GM12878 (cell line): ENCODE results near the gene CDC123. TPM values are rescaled to one million over a fixed set of nuclear protein-coding genes. Genes with fewer than 3 reads are reported as not detected.

ENCODE experiments used
- ATAC-seq: fragments of 200-7000 bp; cut with Tn5 transposase; 3 replicates; pipeline ENCODE4 v1.9.1; 2020; ENCODE audit warnings: mild to moderate bottlenecking, moderate library complexity
- BruUV-seq: library from RNA; stranded (reverse); fragments of 400-500 nt; replicated peaks from 2 replicates; lab custom pipeline; 2021; lab: Mats Ljungman, UMichigan
- CTCF ChIA-PET: fragments of 300-600 bp; sonication (Branson Sonifier 250); formaldehyde crosslinking; extraction: SDS; loops from one replicate; lab custom pipeline; 2021; ENCODE audit warnings: inconsistent platforms; lab: Yijun Ruan, JAX
- POLR2A ChIA-PET: fragments of 350-600 bp; formaldehyde crosslinking; extraction: SDS; loops from one replicate; lab custom pipeline; 2021; ENCODE audit warnings: inconsistent platforms; lab: Charles Lee
- RAD21 ChIA-PET: fragments of 300-600 bp; sonication (Branson Sonifier 250); formaldehyde crosslinking; loops from one replicate; lab custom pipeline; 2023; ENCODE audit warnings: antibody characterized with exemption; ENCODE audit not compliant: unreplicated experiment; lab: Charles Lee
- SMC1A ChIA-PET: fragments of 300-600 bp; sonication (Branson Sonifier 250); formaldehyde crosslinking; loops from one replicate; lab custom pipeline; 2023; ENCODE audit not compliant: unreplicated experiment, uncharacterized antibody; lab: Charles Lee
- DNase-seq: peaks from one replicate; pipeline ENCODE4 v3.0.0-alpha.2; 2011; ENCODE audit warnings: low read depth, low spot score
- FAIRE-seq: peaks from 3 replicates; lab custom pipeline; 2011; peaks lifted over from hg19 to GRCh38; lab: Jason Lieb, UNC
- H2AFZ ChIP-seq: 2 replicates; pipeline ENCODE4 v1.6.0; 2011; ENCODE audit warnings: low read depth, low read length, control low read depth; ENCODE audit not compliant: control insufficient read depth
- H3K27ac ChIP-seq: 2 replicates; pipeline ENCODE4 v1.5.1; 2011; ENCODE audit warnings: control low read depth; ENCODE audit not compliant: control insufficient read depth, insufficient read depth
- H3K27me3 ChIP-seq, 2 experiments: replicated peaks in 1 of 2; 2 replicates each; pipeline versions ENCODE4 v1.6.0 to v1.6.1; 2011; ENCODE audit warnings: low read length in 1 of 2; ENCODE audit not compliant: control insufficient read depth in 2 of 2, insufficient read depth in 2 of 2
- H3K36me3 ChIP-seq, 2 experiments: 2 replicates each; pipeline ENCODE4 v1.5.1; 2011; ENCODE audit warnings: low read length in 1 of 2; ENCODE audit not compliant: control insufficient read depth in 2 of 2, insufficient read depth in 2 of 2
- H3K4me1 ChIP-seq: 2 replicates; pipeline ENCODE4 v1.6.1; 2011; ENCODE audit warnings: mild to moderate bottlenecking, low read length, moderate library complexity, mixed read lengths; ENCODE audit not compliant: control insufficient read depth, insufficient read depth
- H3K4me2 ChIP-seq: 2 replicates; pipeline ENCODE4 v1.6.0; 2011; ENCODE audit warnings: control low read depth; ENCODE audit not compliant: control insufficient read depth, insufficient read depth
- H3K4me3 ChIP-seq: fragments of 200-600 bp; sonication (generic); 2 replicates; pipeline ENCODE4 v1.5.1; 2016
- H3K79me2 ChIP-seq: 2 replicates; pipeline ENCODE4 v1.6.0; 2011; ENCODE audit warnings: low read length; ENCODE audit not compliant: control insufficient read depth, insufficient read depth
- H3K9ac ChIP-seq: 2 replicates; pipeline ENCODE4 v1.8.0; 2011; ENCODE audit warnings: low read length, control low read depth, mixed read lengths; ENCODE audit not compliant: control insufficient read depth, insufficient read depth
- H3K9me3 ChIP-seq: replicated peaks from 3 replicates; pipeline ENCODE4 v1.5.1; 2011; ENCODE audit warnings: mild to moderate bottlenecking, low read length; ENCODE audit not compliant: control insufficient read depth, insufficient read depth
- H4K20me1 ChIP-seq: 2 replicates; pipeline ENCODE4 v1.6.0; 2011; ENCODE audit not compliant: control insufficient read depth, insufficient read depth
- BCL11A ChIP-seq: IDR thresholded peaks from 2 replicates; pipeline ENCODE4 v1.6.1; 2011; ENCODE audit warnings: low read depth, low read length
- CTCF ChIP-seq, 3 experiments: IDR thresholded peaks in 2 of 3; conservative IDR thresholded peaks in 1 of 3; 2 replicates each; pipeline ENCODE4 v1.5.1; 2011; ENCODE audit warnings: low read depth in 3 of 3, low read length in 3 of 3, mild to moderate bottlenecking in 3 of 3, control low read depth in 2 of 3, moderate library complexity in 2 of 3, inconsistent platforms in 1 of 3, mixed read lengths in 1 of 3; ENCODE audit not compliant: control insufficient read depth in 2 of 3, insufficient read depth in 1 of 3; ENCODE audit errors: extremely low read depth in 1 of 3
- DPF2 ChIP-seq: fragments of 450-650 bp; IDR thresholded peaks from 2 replicates; pipeline ENCODE4 v1.6.1; 2017; ENCODE audit warnings: mild to moderate bottlenecking
- FOXK2 ChIP-seq: fragments of 450-650 bp; IDR thresholded peaks from 2 replicates; pipeline ENCODE4 v1.6.1; 2017; ENCODE audit warnings: mild to moderate bottlenecking, moderate library complexity
- HDGF ChIP-seq: fragments of 450-650 bp; IDR thresholded peaks from 2 replicates; pipeline ENCODE4 v1.6.1; 2016; ENCODE audit warnings: antibody characterized with exemption
- JUND ChIP-seq: IDR thresholded peaks from 2 replicates; pipeline ENCODE4 v1.6.1; 2012; ENCODE audit warnings: low read depth, mild to moderate bottlenecking, low read length, improper control_type of control experiment, moderate library complexity
- MYB ChIP-seq: fragments of 150-350 bp; IDR thresholded peaks from 2 replicates; pipeline ENCODE4 v1.6.1; 2014; ENCODE audit warnings: mild to moderate bottlenecking, low read depth, low read length, borderline replicate concordance
- YBX1 ChIP-seq: fragments of 450-650 bp; IDR thresholded peaks from 2 replicates; pipeline ENCODE4 v1.6.1; 2016; ENCODE audit warnings: antibody characterized with exemption
- ZBED1 ChIP-seq: IDR thresholded peaks from 2 replicates; pipeline ENCODE4 v1.6.1; 2016; ENCODE audit warnings: borderline replicate concordance
- WGBS: methylation state at CpG from one replicate; pipeline ENCODE4 v1.1.6; 2016; ENCODE audit warnings: low lambda C conversion rate; ENCODE audit not compliant: insufficient replicate concordance, insufficient coverage; ENCODE audit errors: missing lambda C conversion rate; 5-methylcytosine and 5-hydroxymethylcytosine counted together
- in situ Hi-C: fragments of 300-500 bp; cut with MboI; formaldehyde crosslinking; loops from 9 replicates; pipeline ENCODE4 v1.14.3; 2018; ENCODE audit warnings: mixed read lengths
- intact Hi-C: fragments of 100-400 bp; cut with micrococcal nuclease; formaldehyde crosslinking; loops from one replicate; pipeline ENCODE4 v1.14.2; 2022; ENCODE audit not compliant: unreplicated experiment
- polyA plus RNA-seq, 11 experiments: library from polyadenylated mRNA; depleted of rRNA in 4 of 11; unstranded in 6 of 11; stranded (reverse) in 5 of 11; fragments of >200 nt; fragmentation: Nextera tagmentation in 4 of 11; fragmentation: Illumina TruSeq in 1 of 11; extraction: Ambion mirVana in 4 of 11; extraction: Trizol in 1 of 11; gene quantifications; 1 replicate in 1 of 11; 2 replicates in 10 of 11; pipeline versions ENCODE4 v1.2.1 to v1.2.3, GENCODE V29; 2011 to 2016; ENCODE audit warnings: inconsistent platforms in 2 of 11, missing spikeins in 2 of 11, low read depth in 1 of 11
- total RNA-seq, 4 experiments: library from RNA; depleted of rRNA in 3 of 4; stranded (reverse); fragments of >200 nt in 3 of 4; fragmentation: Illumina TruSeq in 1 of 4; extraction: Trizol in 1 of 4; gene quantifications; 2 replicates each; pipeline versions ENCODE4 v1.2.1 to v1.2.3, GENCODE V29; 2013 to 2021

Gene CDC123
- total and polyA plus RNA-seq, 10 of the 15 experiments (the other 5 are each of a cell fraction or from before 2014, with no cell fraction given): 128 to 360 (median 209) TPM

GRCh38 chr10:12162927-12163326 lies 33.1 kb upstream of the CDC123 start:
- no peak overlapping the region for H3K27ac ChIP-seq
- POLR2A ChIA-PET: interaction anchor here (0.5 to 0.7 kb wide), 3 partner anchors 41 to 57 kb away, joined by 3 to 6 read pairs (median 4); no protein-coding TSS in a partner anchor

More at GRCh38 chr10:12162927-12163326, 33.1 kb upstream of the CDC123 start:
- SMC1A ChIA-PET: interaction anchor here (1.2 kb wide), 1 partner anchor 10 kb away, joined by 3 read pairs; no protein-coding TSS in a partner anchor
- TF ChIP-seq DPF2: no peak
- no peak for TF ChIP-seq FOXK2
- no peak for TF ChIP-seq MYB
- TF ChIP-seq CTCF (IDR thresholded peaks at IDR 0.05 in 2 of 3, conservative IDR thresholded peaks at IDR 0.05 in 1 of 3; ENCODE audit: control insufficient read depth in 2 of 3, extremely low read depth in 1 of 3, insufficient read depth in 1 of 3, low read depth in 3 of 3, low read length in 3 of 3): no peak
- TF ChIP-seq BCL11A: no peak
- no peak for TF ChIP-seq ZBED1
- no peak for TF ChIP-seq YBX1
- TF ChIP-seq HDGF: no peak
- TF ChIP-seq JUND: no peak
- TF ChIP-seq, all 136 proteins: peak for 0
- FAIRE-seq (no peak), ATAC-seq (no peak), DNase-seq (no peak)
- no peaks in the 10 kb centered on the region for H3K9me3 ChIP-seq
- H3K79me2 ChIP-seq: no peaks in the 10 kb centered on the region
- no TSS peak for BruUV-seq
- ChIA-PET CTCF (interaction anchor here (0.5 to 0.6 kb wide), 2 partner anchors 109 to 1358 kb away, joined by 3 to 4 read pairs; no protein-coding TSS in a partner anchor), RAD21 (interaction anchor here (0.9 kb wide), 1 partner anchor 33 kb away, joined by 3 read pairs; the partner anchor contains the start of genes CDC123 and NUDT5)
- no peaks in the 10 kb centered on the region for H4K20me1 ChIP-seq
- H3K4me3 ChIP-seq: no peak overlapping the region
- H2AFZ ChIP-seq: no peak overlapping the region
- 97% methylated on average over 6 of the region's 6 CpGs for WGBS
- in situ Hi-C loops: no loop called here
- intact Hi-C loops: no loop called here
- H3K27me3 ChIP-seq: no peaks in the 10 kb centered on the region
- no peak overlapping the region for H3K9ac ChIP-seq
- no peak overlapping the region for H3K4me2 ChIP-seq
- H3K36me3 ChIP-seq: peaks cover 17 to 20% of the 10 kb centered on the region in 2 experiments; a peak in 3 of 4 replicates
- no peaks in the 10 kb centered on the region for H3K4me1 ChIP-seq
